ENCODE measurements around the gene PRR5.
"Not testable (repeated sequence)": the region's sequence is repeated elsewhere in the genome, so short reads cannot be mapped to it uniquely, and the experiment has no call there.

PRR5 gene

GRCh38 chr22:44736581-44737405, 34.8 kb downstream of the PRR5 start:
- Histone ChIP-seq H3K9ac (no peak overlapping the region), H3K79me2 (ENCODE audit: insufficient read depth, low read depth) (no peaks in the 10 kb centered on the region), H3K27me3 (ENCODE audit: insufficient read depth, low read depth) (no peaks in the 10 kb centered on the region; the same call in 1 of the 2 replicates), H3K4me1 (ENCODE audit: low read depth, poor library complexity, severe bottlenecking) (no peaks in the 10 kb centered on the region), H2AFZ (ENCODE audit: low read depth) (no peak overlapping the region), H3K4me3 (IDR thresholded peaks at IDR 0.05; ENCODE audit: insufficient read depth, low read depth, low read length) (no peak overlapping the region), H4K20me1 (ENCODE audit: insufficient read depth) (no peaks in the 10 kb centered on the region), H3K4me2 (no peak overlapping the region), H3K27ac (no peak overlapping the region), H3K36me3 (ENCODE audit: insufficient read depth) (no peaks in the 10 kb centered on the region)
- no peak for TF ChIP-seq CTCF (conservative IDR thresholded peaks at IDR 0.05; ENCODE audit: low read depth, low read length)

- no peak overlapping the region for H2AFZ ChIP-seq (ENCODE audit: low read depth)
- H3K79me2 ChIP-seq (ENCODE audit: insufficient read depth, low read depth): no peaks in the 10 kb centered on the region
- no peaks in the 10 kb centered on the region for H3K4me1 ChIP-seq (ENCODE audit: low read depth, poor library complexity, severe bottlenecking)
- H4K20me1 ChIP-seq (ENCODE audit: insufficient read depth): no peaks in the 10 kb centered on the region
- H3K36me3 ChIP-seq (ENCODE audit: insufficient read depth): no peaks in the 10 kb centered on the region
- no peak overlapping the region for H3K4me2 ChIP-seq
- no peak overlapping the region for H3K4me3 ChIP-seq (IDR thresholded peaks at IDR 0.05; ENCODE audit: insufficient read depth, low read depth, low read length)
- H3K27me3 ChIP-seq (ENCODE audit: insufficient read depth, low read depth): no peaks in the 10 kb centered on the region; the same call in 1 of the 2 replicates
- no peak overlapping the region for H3K9ac ChIP-seq
- H3K27ac ChIP-seq: no peak overlapping the region
- TF ChIP-seq CTCF (conservative IDR thresholded peaks at IDR 0.05; ENCODE audit: low read depth, low read length): no peak
Measured at GRCh38 chr22:44737406-44738346, 35.7 kb downstream of the PRR5 start.

- Histone ChIP-seq H3K4me1 (ENCODE audit: low read depth, poor library complexity, severe bottlenecking) (no peaks in the 10 kb centered on the region), H3K27me3 (ENCODE audit: insufficient read depth, low read depth) (no peaks in the 10 kb centered on the region; the same call in 1 of the 2 replicates), H3K4me2 (no peak overlapping the region), H3K27ac (no peak overlapping the region), H3K4me3 (IDR thresholded peaks at IDR 0.05; ENCODE audit: insufficient read depth, low read depth, low read length) (no peak overlapping the region), H3K9ac (no peak overlapping the region), H3K79me2 (ENCODE audit: insufficient read depth, low read depth) (no peaks in the 10 kb centered on the region), H2AFZ (ENCODE audit: low read depth) (no peak overlapping the region), H3K36me3 (ENCODE audit: insufficient read depth) (no peaks in the 10 kb centered on the region), H4K20me1 (ENCODE audit: insufficient read depth) (no peaks in the 10 kb centered on the region)
- TF ChIP-seq CTCF (conservative IDR thresholded peaks at IDR 0.05; ENCODE audit: low read depth, low read length): no peak
Measured at GRCh38 chr22:44738347-44738715, 36.3 kb downstream of the PRR5 start.

- Histone ChIP-seq H3K4me1 (ENCODE audit: low read depth, poor library complexity, severe bottlenecking) (no peaks in the 10 kb centered on the region), H3K9ac (no peak overlapping the region), H3K4me2 (no peak overlapping the region), H3K79me2 (ENCODE audit: insufficient read depth, low read depth) (no peaks in the 10 kb centered on the region), H3K4me3 (IDR thresholded peaks at IDR 0.05; ENCODE audit: insufficient read depth, low read depth, low read length) (no peak overlapping the region), H3K27me3 (ENCODE audit: insufficient read depth, low read depth) (no peaks in the 10 kb centered on the region; the same call in 1 of the 2 replicates), H3K36me3 (ENCODE audit: insufficient read depth) (no peaks in the 10 kb centered on the region), H4K20me1 (ENCODE audit: insufficient read depth) (no peaks in the 10 kb centered on the region), H3K27ac (no peak overlapping the region), H2AFZ (ENCODE audit: low read depth) (no peak overlapping the region)
- TF ChIP-seq CTCF (conservative IDR thresholded peaks at IDR 0.05; ENCODE audit: low read depth, low read length): no peak
Measured at GRCh38 chr22:44739024-44739423, 37.0 kb downstream of the PRR5 start.

GRCh38 chr22:44739666-44740065, 37.7 kb downstream of the PRR5 start:
- not testable (repeated sequence) for H3K4me3 ChIP-seq (IDR thresholded peaks at IDR 0.05; ENCODE audit: insufficient read depth, low read depth, low read length); H2AFZ ChIP-seq (ENCODE audit: low read depth); H3K27me3 ChIP-seq (ENCODE audit: insufficient read depth, low read depth); H3K9ac ChIP-seq; H3K4me1 ChIP-seq (ENCODE audit: low read depth, poor library complexity, severe bottlenecking); H3K27ac ChIP-seq; H3K79me2 ChIP-seq (ENCODE audit: insufficient read depth, low read depth); H4K20me1 ChIP-seq (ENCODE audit: insufficient read depth); H3K4me2 ChIP-seq; H3K36me3 ChIP-seq (ENCODE audit: insufficient read depth)
